ENCODE data around the gene ATP8A2. TPM values are rescaled to one million over a fixed set of nuclear protein-coding genes. Genes with fewer than 3 reads are reported as not detected.
A peak's percentile ranks its signal among the peaks of the same experiment; 100 is the strongest.

Gene ATP8A2
- total RNA-seq, 2 donors from 2014 or later, result 0.10 to 0.64 TPM

DNA sequence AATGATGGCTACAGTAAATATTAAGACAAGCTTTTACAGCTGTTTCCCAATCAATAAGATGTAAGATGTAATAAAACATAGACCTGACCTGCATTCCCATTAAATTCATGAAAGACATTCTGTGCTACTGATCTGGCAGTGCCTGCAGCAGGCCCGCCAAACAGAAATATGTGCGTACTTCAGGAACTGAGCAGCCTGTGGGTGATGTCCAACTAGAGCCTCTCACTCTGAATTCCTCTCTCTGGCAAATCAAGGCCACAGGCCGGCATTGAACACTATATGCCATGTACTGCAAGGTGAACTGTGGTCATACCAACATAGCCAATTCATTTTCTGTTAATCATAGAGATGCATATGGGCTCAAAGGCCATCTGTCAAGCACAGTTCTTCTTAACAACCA is 662.2 kb downstream of the ATP8A2 start:
- Histone ChIP-seq H3K4me3 (no peak overlapping the region), H3K9ac (ENCODE audit: low read depth in 2 of 2, low read length in 2 of 2) (no peak overlapping the region), H3K27me3 (no peaks in the 10 kb centered on the region), H3K36me3 (no peaks in the 10 kb centered on the region), H3K9me3 (no peaks in the 10 kb centered on the region), H3K4me1 (no peaks in the 10 kb centered on the region), H3K27ac (no peak overlapping the region)
- intact Hi-C loops (cut with DNase I), result no loop called here
- TF ChIP-seq, protein P1, sequence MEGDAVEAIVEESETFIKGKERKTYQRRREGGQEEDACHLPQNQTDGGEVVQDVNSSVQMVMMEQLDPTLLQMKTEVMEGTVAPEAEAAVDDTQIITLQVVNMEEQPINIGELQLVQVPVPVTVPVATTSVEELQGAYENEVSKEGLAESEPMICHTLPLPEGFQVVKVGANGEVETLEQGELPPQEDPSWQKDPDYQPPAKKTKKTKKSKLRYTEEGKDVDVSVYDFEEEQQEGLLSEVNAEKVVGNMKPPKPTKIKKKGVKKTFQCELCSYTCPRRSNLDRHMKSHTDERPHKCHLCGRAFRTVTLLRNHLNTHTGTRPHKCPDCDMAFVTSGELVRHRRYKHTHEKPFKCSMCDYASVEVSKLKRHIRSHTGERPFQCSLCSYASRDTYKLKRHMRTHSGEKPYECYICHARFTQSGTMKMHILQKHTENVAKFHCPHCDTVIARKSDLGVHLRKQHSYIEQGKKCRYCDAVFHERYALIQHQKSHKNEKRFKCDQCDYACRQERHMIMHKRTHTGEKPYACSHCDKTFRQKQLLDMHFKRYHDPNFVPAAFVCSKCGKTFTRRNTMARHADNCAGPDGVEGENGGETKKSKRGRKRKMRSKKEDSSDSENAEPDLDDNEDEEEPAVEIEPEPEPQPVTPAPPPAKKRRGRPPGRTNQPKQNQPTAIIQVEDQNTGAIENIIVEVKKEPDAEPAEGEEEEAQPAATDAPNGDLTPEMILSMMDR (IDR thresholded peaks at IDR 0.05), result no peak
- no peak for DNase-seq

DNA sequence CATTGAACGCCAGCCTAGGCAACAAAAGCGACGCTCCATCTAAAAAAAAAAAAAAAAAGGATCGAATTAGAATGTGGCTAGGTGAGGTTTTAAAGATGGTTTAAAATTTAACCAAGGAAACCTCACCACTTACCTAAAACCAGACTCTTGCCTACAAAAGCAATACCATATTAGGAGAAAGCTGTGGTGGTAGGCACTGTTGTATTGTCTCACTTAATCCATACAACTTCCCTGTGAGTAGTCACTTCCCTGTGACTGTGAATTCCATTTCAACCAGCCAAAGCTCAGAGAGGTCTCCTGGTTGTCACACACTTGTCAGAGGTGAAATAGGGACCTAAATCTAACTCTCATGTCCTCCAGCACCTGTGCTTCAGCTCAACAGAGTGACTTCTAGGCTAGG is 664.6 kb downstream of the ATP8A2 start:
- Histone ChIP-seq H3K36me3 (no peaks in the 10 kb centered on the region), H3K4me3 (no peak overlapping the region), H3K9me3 (no peaks in the 10 kb centered on the region), H3K9ac (ENCODE audit: low read depth in 2 of 2, low read length in 2 of 2) (no peak overlapping the region), H3K27me3 (no peaks in the 10 kb centered on the region), H3K27ac (no peak overlapping the region), H3K4me1 (no peaks in the 10 kb centered on the region)
- DNase-seq, result no peak
- TF ChIP-seq, protein P1 (IDR thresholded peaks at IDR 0.05), result no peak
- intact Hi-C loops (cut with DNase I), result no loop called here

- H3K27me3 ChIP-seq, result no peaks in the 10 kb centered on the region
- H3K4me3 ChIP-seq, result no peak overlapping the region
- H3K36me3 ChIP-seq, result no peaks in the 10 kb centered on the region
- H3K27ac ChIP-seq, result no peak overlapping the region
- no peaks in the 10 kb centered on the region for H3K9me3 ChIP-seq
- H3K9ac ChIP-seq (ENCODE audit: low read depth in 2 of 2, low read length in 2 of 2), result no peak overlapping the region
- peak; percentile 20 for DNase-seq
- intact Hi-C loops (cut with DNase I), result no loop called here
- TF ChIP-seq, protein P1 (IDR thresholded peaks at IDR 0.05), result peak; percentile 12
- no peaks in the 10 kb centered on the region for H3K4me1 ChIP-seq
Measured at GRCh38 chr13:26037302-26037701, 665.5 kb downstream of the ATP8A2 start.

GRCh38 chr13:26038931-26039475 is 667.2 kb downstream of the ATP8A2 start:
- no peaks in the 10 kb centered on the region for H3K9me3 ChIP-seq
- DNase-seq, result no peak
- H3K4me1 ChIP-seq, result no peaks in the 10 kb centered on the region
- H3K36me3 ChIP-seq, result no peaks in the 10 kb centered on the region
- no peak overlapping the region for H3K9ac ChIP-seq (ENCODE audit: low read depth in 2 of 2, low read length in 2 of 2)
- H3K27me3 ChIP-seq, result no peaks in the 10 kb centered on the region
- no peak overlapping the region for H3K27ac ChIP-seq
- intact Hi-C loops (cut with DNase I), result no loop called here
- TF ChIP-seq, protein P1 (IDR thresholded peaks at IDR 0.05), result no peak
- no peak overlapping the region for H3K4me3 ChIP-seq

DNA sequence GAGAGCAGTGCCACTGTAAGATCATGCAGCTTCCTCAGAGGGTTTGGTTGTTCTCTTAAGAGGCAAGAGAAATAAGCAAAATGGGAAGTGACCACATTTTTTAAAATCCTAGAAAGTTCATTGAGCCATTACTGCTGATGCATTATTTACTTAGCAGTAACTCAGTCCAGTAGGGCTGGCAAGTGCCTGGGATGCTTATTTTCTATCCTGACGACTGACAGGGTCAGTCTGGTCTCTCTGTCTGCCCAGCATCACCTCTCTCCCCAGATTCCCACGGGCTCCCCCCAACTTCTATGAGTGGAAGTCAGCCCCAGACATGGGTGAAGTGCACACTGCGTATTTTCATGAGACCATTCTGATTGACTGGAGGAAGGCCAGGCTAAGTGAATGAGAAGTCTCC is 669.7 kb downstream of the ATP8A2 start:
- intact Hi-C loops (cut with DNase I), result no loop called here

More for the DNA sequence above, 669.7 kb downstream of the ATP8A2 start:
- TF ChIP-seq, protein P1 (IDR thresholded peaks at IDR 0.05), result no peak
- Histone ChIP-seq H3K4me3 (no peak overlapping the region), H3K27me3 (no peaks in the 10 kb centered on the region), H3K36me3 (no peaks in the 10 kb centered on the region), H3K4me1 (no peaks in the 10 kb centered on the region), H3K9ac (ENCODE audit: low read depth in 2 of 2, low read length in 2 of 2) (no peak overlapping the region), H3K27ac (no peak overlapping the region), H3K9me3 (no peaks in the 10 kb centered on the region)
- DNase-seq, result no peak
